Activated T-cell treated with anti-CD3 and anti-CD28 coated beads for 48 hours (primary cell): ENCODE results near the gene LRRC55.

Source experiments
- DNase-seq: peaks from one replicate; pipeline ENCODE4 v3.0.0-alpha.2; 2020; ENCODE audit warnings: low read depth

Gene LRRC55

GRCh38 chr11:57239348-57239747, 57.6 kb downstream of the LRRC55 start:
- DNase-seq: no peak

- no peak for DNase-seq
Measured at GRCh38 chr11:57240007-57240406, 58.3 kb downstream of the LRRC55 start.

- no peak for DNase-seq
Measured at GRCh38 chr11:57240757-57241156, 59.0 kb downstream of the LRRC55 start.
